Testis (tissue), 2 donors: ENCODE measurements around the gene EGFL8.

Experiments
- CTCF ChIP-seq, 3 experiments: fragments of 450-650 bp in 2 of 3; fragments of 200-600 bp in 1 of 3; sonication (generic) in 1 of 3; IDR thresholded peaks; one replicate each; pipeline ENCODE4 v1.5.1; 2016 to 2019; ENCODE audit warnings: antibody characterized with exemption in 3 of 3, mild to moderate bottlenecking in 2 of 3, moderate library complexity in 1 of 3
- POLR2A ChIP-seq: fragments of 450-650 bp; IDR thresholded peaks from one replicate; pipeline ENCODE4 v1.6.1; 2017; ENCODE audit warnings: antibody characterized with exemption, mild to moderate bottlenecking, moderate library complexity

DNA sequence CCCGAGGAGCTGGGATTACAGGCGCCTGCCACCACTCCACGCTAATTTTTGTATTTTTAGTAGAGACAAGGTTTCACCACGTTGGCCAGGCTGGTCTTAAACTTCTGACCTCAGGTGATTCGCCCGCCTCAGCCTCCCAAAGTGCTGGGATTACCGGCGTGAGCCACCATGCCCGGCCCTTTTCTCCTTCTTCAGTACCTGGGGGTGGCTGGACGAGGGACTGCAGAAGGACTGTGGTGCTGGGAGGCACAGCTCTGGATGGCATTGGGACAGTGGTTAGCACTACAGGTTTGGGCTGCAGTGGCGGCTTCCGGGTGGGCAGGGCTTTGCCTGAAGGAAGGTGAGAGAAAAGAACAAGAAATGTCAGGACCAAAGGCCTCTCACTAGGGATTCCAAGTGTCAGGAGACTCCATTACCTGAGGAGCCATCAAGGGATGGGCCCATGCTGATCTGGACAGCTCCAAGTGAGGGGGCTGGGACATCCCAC, 43.8 kb upstream of the EGFL8 start:
- TF ChIP-seq CTCF (IDR thresholded peaks at IDR 0.05) (no peak), POLR2A (no peak)
